IPS-18c (cell line): Measurements from ENCODE around the gene STK33.

Experiments used
- H3K4me3 ChIP-seq: 2 replicates; pipeline ENCODE4 v1.7.0; 2013; ENCODE audit warnings: low read depth, mild to moderate bottlenecking, low read length, moderate library complexity; ENCODE audit not compliant: insufficient read depth
- H3K9me3 ChIP-seq: one replicate; pipeline ENCODE4 v1.6.1; 2013; ENCODE audit warnings: mild to moderate bottlenecking, low read length, moderate library complexity; ENCODE audit not compliant: control insufficient read depth, insufficient read depth

Gene STK33

GRCh38 chr11:8373519-8374432 is 220.3 kb downstream of the STK33 start:
- no peaks in the 10 kb centered on the region for H3K9me3 ChIP-seq
- no peak overlapping the region for H3K4me3 ChIP-seq

DNA sequence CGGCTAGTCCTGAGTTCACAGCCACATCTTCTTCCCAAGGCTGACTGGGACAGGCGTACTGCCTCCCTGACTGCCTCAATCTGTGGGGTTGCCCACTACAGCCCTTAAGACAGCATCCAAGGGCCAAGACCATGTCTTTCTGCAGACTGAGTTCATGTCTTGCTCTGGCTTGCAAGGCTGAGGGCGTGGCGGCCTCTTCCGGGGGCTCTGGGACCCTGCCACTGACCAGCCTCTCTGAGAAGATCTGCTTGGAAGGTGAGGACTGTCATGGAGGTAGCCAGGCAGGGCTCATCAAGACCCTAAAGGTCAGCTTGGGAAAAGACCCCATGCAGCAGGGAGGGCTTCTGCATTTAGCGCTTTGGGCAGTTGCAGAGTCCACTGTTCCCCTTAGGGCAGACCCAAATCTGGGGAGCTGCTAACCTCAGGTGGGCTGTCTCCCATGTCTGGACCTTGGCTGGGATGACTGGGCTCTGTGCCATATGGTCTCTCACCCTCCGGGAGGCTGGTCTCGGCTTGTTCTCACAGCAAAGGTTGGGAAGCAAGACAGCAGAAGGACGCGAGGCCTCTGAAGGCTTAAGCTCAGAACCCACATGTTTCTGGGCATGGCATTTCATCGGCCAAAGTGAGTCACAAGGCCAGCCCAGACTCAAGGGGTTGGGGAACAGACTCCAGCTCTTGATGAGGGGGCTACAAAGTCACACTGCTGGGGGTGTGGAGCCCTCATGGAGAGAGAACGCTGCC is 221.2 kb downstream of the STK33 start:
- H3K9me3 ChIP-seq = no peaks in the 10 kb centered on the region
- H3K4me3 ChIP-seq = no peak overlapping the region

DNA sequence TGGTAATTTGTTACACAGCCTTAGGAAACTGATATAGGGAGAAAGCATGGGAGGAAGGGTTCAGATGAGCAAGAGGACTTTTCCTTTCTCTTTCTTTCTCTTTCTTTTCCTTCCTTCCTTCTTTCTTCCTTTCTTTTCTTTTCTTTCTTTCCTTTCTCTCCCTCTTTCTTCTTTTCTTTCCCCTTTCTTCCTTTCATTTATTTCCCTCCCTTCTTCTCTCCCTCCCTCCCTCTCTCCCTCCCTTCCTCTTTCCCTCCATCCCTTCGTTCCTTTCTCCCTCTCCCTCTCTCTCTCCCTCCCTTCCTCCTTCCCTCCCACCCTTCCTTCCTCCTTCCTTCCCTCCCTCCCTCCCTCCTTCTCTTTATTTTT is 222.5 kb downstream of the STK33 start:
- Histone ChIP-seq H3K4me3 (no peak overlapping the region), H3K9me3 (no peaks in the 10 kb centered on the region)

DNA sequence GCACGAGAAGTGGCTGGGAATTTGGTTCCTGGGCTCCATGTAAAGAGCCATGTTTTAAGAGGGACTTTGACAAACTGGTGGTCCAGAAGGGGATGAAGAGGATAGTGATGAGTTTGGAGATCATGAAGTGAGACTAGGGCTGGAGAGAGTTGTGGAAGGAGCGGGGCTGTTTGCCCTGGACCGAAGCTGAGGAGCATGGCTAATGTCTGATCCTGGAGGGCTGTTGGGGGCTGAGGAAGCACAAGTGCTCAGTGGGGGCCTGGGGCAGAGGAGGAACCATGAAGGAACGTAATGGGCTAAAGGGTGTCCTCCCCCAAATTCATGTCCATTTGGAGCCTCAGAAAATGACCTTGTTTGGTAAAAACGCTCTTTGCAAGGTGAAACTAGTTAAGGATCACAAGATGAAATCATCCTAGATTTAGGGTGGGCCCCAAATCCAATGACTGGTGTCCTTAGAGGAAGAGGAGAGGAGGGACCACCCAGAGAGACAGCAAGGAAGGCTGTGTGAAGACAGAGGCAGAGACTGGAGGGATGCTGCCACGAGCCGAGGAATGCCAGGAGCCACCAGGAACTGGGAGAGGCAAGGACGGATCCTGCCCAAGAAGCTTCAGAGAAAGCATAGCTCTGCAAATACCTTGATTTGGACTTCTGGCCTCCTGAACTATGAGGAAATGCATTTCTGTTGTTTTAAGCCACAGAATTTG is 223.1 kb downstream of the STK33 start:
- H3K4me3 ChIP-seq = no peak overlapping the region
- no peaks in the 10 kb centered on the region for H3K9me3 ChIP-seq

GRCh38 chr11:8369592-8370205 is 224.3 kb downstream of the STK33 start:
- no peaks in the 10 kb centered on the region for H3K9me3 ChIP-seq
- no peak overlapping the region for H3K4me3 ChIP-seq

GRCh38 chr11:8368772-8369171 is 225.3 kb downstream of the STK33 start:
- H3K9me3 ChIP-seq = no peaks in the 10 kb centered on the region
- H3K4me3 ChIP-seq = no peak overlapping the region

DNA sequence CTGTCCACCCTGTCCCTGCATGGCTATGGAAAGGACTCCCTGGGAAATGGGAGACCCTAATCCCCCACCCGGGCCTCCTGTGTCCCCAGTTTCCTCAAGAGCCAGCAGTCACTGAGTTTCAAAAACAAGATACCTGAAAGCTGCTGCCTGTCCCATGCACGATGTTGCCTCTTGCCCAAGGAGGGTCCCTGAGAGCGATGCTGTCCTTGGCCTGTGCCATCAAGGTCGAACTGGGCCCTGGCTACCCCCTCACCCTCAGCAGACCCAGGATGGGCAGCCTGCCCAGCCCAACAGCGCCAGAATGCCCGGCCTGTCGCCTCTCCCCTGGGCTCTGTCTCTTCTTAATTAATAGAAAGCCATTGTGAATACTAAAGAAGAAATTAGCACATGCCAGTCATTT is 225.8 kb downstream of the STK33 start:
- Histone ChIP-seq H3K9me3 (no peaks in the 10 kb centered on the region), H3K4me3 (no peak overlapping the region)

DNA sequence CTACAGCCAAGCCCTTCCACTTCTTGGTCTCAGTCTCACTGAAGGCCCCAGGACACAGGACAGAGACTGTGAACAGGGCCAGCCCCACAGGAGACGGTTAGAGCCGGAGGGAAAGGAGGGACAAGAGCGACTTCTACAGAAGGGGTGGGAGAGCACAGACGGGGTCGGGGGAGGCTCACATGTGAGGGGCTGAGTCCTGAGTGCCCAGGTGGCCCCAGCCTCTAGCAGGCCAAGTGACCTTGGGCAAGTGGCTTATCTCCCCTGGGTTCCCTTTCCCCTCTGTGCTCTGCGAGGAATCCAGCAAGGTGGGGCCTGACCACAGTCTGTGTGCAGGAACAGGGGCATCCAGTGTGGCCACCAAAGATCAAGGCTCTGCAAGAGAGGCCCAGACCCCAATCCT is 227.7 kb downstream of the STK33 start:
- Histone ChIP-seq H3K4me3 (no peak overlapping the region), H3K9me3 (no peaks in the 10 kb centered on the region)

- H3K4me3 ChIP-seq = no peak overlapping the region
These were observed 228.6 kb downstream of the STK33 start for GRCh38 chr11:8365216-8365941.

DNA sequence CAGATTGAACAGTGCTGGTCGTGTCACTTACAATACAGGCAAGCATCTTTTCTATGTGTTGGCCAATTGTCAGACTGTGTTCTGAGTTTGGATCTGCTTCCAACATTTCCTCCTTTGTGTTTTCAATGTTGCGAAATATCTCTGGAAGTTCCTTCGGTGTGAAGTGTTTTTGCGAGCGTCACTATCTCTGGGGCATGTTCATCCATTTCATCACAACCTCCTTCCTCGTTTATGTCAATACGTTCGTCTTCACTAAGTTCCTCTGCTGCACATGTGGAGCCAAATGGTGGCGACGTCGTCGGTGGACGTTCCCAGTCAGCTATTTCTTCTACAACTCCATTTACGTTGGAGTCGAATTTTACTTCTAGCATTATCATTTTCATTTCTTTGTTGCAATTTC is 230.1 kb downstream of the STK33 start:
- no peak overlapping the region for H3K4me3 ChIP-seq
- H3K9me3 ChIP-seq = no peaks in the 10 kb centered on the region

More at GRCh38 chr11:8365216-8365941, 228.6 kb downstream of the STK33 start:
- H3K9me3 ChIP-seq = no peaks in the 10 kb centered on the region

- Histone ChIP-seq H3K4me3 (no peak overlapping the region), H3K9me3 (no peaks in the 10 kb centered on the region)
These were observed 231.1 kb downstream of the STK33 start for GRCh38 chr11:8362899-8363298.

- Histone ChIP-seq H3K4me3 (no peak overlapping the region), H3K9me3 (no peaks in the 10 kb centered on the region)
These were observed 231.5 kb downstream of the STK33 start for GRCh38 chr11:8362491-8362890.

- H3K9me3 ChIP-seq = no peaks in the 10 kb centered on the region
- no peak overlapping the region for H3K4me3 ChIP-seq
These were observed 232.3 kb downstream of the STK33 start for GRCh38 chr11:8361664-8362210.

DNA sequence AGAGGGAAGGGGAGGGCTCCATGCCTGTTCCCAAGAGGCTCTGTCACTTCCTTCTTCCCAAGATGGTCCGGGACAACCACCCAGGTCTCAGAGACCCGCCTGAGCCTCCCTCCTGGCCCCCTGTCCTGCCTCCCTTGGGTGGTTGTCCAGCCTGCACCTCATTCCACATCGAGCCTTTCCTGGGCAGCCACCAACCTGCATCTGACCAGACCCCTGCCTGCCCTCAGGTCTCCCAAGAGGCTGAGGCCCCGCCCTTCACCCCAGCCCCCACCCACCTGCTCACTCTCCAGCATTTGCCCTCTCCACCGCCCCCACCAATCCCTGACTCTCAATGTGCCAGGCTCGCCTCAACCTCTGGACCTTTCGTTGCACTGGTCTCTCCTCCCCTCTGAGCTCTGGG is 232.8 kb downstream of the STK33 start:
- Histone ChIP-seq H3K4me3 (no peak overlapping the region), H3K9me3 (no peaks in the 10 kb centered on the region)

GRCh38 chr11:8360086-8360828 is 233.8 kb downstream of the STK33 start:
- H3K9me3 ChIP-seq = no peaks in the 10 kb centered on the region
- no peak overlapping the region for H3K4me3 ChIP-seq

DNA sequence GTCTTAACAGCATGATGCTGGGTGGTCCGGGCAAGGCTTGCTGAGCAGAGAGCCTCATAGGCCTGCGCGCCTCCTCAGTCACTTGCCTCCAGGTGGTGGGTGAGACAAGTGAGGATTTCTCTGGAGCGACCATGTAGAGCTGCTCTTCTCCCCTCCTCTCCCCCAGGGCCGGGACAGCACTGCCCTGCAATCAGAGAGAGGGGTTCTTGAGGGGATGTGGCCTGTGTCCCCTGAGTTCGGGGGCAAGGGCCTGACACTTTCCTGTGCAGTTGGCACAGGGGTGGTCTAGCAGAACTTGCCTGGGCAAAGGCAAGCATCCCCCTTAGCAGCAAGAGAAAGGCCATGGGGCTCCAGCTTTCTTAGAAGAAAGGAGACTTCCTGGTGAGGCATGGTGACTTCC is 234.5 kb downstream of the STK33 start:
- H3K9me3 ChIP-seq = no peaks in the 10 kb centered on the region
- H3K4me3 ChIP-seq = no peak overlapping the region
